ENCODE data around the gene UBA1.

The UBA1 gene

DNA sequence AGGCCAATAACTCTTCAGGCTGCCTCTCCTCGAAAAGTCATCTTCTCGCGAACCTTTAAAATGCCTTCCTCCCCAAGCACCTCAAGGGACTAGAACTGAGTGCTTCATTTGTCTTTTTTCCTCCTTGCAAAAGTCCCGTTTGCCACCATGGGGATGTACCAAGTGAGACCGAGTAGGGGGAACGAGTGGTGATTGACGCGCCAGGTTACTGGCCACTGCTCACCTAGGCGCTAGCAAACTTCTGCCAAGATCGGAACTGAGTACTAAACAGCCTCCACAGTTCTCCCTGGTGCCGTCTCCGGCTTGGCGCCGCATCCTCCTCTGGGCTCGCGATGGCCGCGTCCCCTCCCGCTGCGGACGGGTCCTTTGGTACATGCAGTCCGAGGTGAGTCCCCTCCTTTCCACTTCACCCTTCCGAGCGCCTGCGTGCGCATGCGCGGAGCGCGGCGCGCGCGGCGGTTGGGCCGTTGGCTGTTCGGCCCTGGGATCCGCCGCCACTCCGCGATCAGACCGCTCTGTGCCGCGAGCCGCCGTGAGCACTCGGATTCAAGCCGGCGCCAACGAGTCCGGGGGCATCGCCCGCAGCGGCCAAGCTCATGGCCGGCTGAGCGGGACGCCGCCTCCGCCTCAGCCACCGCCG, 24.8 kb downstream of the UBA1 start, which contains the start of gene CDK16:
CDK16 (plus strand) TSS at position 402 of the 640 bp plus-strand sequence. CDS start 4,877 bp downstream, outside the sequence.
- peak within 1 kb of the TSS; percentile 82 to 99 for H3K4me3 ChIP-seq (ENCODE audit: low read depth in 1 of 2, low read length in 2 of 2)
- H3K9me3 ChIP-seq (ENCODE audit: low read length) = no peaks in the 10 kb centered on the region
- peaks cover 28% of the 10 kb centered on the region for H3K4me1 ChIP-seq (ENCODE audit: insufficient read depth, low read length)
- peaks cover 30% of the 10 kb centered on the region for H3K36me3 ChIP-seq (ENCODE audit: insufficient read depth, low read length)
- H3K27me3 ChIP-seq (ENCODE audit: control insufficient read depth in 1 of 2, insufficient read depth in 2 of 2, low read length in 2 of 2) = peaks cover 0 to 4% of the 10 kb centered on the region in 2 donors
- peak within 1 kb of the TSS; percentile 80 for H3K27ac ChIP-seq (ENCODE audit: low read depth, low read length)
- peak within 1 kb of the TSS; percentile 77 for H3K9ac ChIP-seq (ENCODE audit: low read length)

- peak overlapping the region; percentile 82 to 99 for H3K4me3 ChIP-seq (ENCODE audit: low read depth in 1 of 2, low read length in 2 of 2)
- no peaks in the 10 kb centered on the region for H3K9me3 ChIP-seq (ENCODE audit: low read length)
- H3K4me1 ChIP-seq (ENCODE audit: insufficient read depth, low read length) = peaks cover 28% of the 10 kb centered on the region
- peak overlapping the region; percentile 80 for H3K27ac ChIP-seq (ENCODE audit: low read depth, low read length)
- peaks cover 30% of the 10 kb centered on the region for H3K36me3 ChIP-seq (ENCODE audit: insufficient read depth, low read length)
- peaks cover 0 to 4% of the 10 kb centered on the region in 2 donors for H3K27me3 ChIP-seq (ENCODE audit: control insufficient read depth in 1 of 2, insufficient read depth in 2 of 2, low read length in 2 of 2)
- H3K9ac ChIP-seq (ENCODE audit: low read length) = peak overlapping the region; percentile 45
Measured at GRCh38 chrX:47218920-47219815, 25.5 kb downstream of the UBA1 start.

DNA sequence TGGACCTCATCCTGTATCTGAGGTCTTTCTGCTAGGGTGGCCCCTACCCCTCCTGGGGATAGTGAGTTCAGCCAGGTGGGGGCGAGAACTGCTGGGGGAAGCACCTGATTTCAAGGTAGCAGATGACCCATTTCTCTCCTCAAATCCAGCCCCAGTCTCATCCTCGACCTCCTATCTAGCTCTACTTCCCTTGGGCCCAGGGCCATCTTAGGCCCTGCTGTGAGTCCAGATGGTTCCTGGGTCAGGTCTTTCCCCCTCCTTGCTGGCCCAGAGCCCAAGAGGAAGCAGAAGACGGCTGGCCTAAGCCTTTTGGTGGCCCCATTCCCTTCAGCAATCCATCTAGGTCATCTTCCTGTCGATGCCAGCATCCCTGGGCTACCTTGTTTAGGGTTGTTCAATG, 28.1 kb downstream of the UBA1 start:
- Histone ChIP-seq H3K27me3 (ENCODE audit: control insufficient read depth in 1 of 2, insufficient read depth in 2 of 2, low read length in 2 of 2) (peaks cover 0 to 4% of the 10 kb centered on the region in 2 donors), H3K9me3 (ENCODE audit: low read length) (no peaks in the 10 kb centered on the region), H3K36me3 (ENCODE audit: insufficient read depth, low read length) (peaks cover 37% of the 10 kb centered on the region), H3K9ac (ENCODE audit: low read length) (no peak overlapping the region), H3K4me1 (ENCODE audit: insufficient read depth, low read length) (peaks cover 24% of the 10 kb centered on the region), H3K27ac (ENCODE audit: low read depth, low read length) (no peak overlapping the region), H3K4me3 (ENCODE audit: low read depth in 1 of 2, low read length in 2 of 2) (no peak overlapping the region)

- peaks cover 16% of the 10 kb centered on the region for H3K4me1 ChIP-seq (ENCODE audit: insufficient read depth, low read length)
- peaks cover 38% of the 10 kb centered on the region for H3K36me3 ChIP-seq (ENCODE audit: insufficient read depth, low read length)
- H3K27me3 ChIP-seq (ENCODE audit: control insufficient read depth in 1 of 2, insufficient read depth in 2 of 2, low read length in 2 of 2) = peaks cover 0 to 4% of the 10 kb centered on the region in 2 donors
- no peaks in the 10 kb centered on the region for H3K9me3 ChIP-seq (ENCODE audit: low read length)
- no peak overlapping the region for H3K4me3 ChIP-seq (ENCODE audit: low read depth in 1 of 2, low read length in 2 of 2)
- no peak overlapping the region for H3K27ac ChIP-seq (ENCODE audit: low read depth, low read length)
- H3K9ac ChIP-seq (ENCODE audit: low read length) = no peak overlapping the region
Measured at GRCh38 chrX:47222751-47223350, 29.2 kb downstream of the UBA1 start.

DNA sequence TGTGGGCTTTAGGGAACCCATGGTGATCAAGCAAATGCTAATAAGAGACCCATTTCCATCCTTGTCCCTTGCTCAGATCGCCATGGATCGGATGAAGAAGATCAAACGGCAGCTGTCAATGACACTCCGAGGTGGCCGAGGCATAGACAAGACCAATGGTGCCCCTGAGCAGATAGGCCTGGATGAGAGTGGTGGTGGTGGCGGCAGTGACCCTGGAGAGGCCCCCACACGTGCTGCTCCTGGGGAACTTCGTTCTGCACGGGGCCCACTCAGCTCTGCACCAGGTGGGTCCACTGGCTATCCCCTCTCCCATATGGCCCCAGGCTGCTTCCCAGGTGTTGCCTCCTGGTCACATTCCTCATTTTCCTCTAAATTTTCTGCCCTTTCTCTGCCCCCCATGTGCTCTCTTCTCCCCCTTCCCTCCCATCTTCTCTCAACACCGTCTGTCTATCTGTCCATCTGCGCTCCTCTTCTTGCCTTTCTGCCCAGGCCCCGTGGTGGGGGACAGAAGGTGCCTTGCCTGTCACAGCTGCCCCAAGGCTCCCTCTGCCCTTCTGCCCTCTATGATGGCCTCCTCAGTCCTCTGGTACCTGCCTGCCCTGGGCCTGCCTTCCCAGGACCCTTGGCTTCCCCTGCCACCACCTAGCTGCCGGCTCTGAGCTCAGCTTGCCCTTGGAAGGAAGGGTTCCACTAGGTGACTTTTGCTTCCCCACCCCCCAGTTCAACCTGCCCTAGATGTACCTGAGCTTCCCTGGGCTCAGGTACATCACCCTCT, 30.0 kb downstream of the UBA1 start:
- Histone ChIP-seq H3K9me3 (ENCODE audit: low read length) (no peaks in the 10 kb centered on the region), H3K27me3 (ENCODE audit: control insufficient read depth in 1 of 2, insufficient read depth in 2 of 2, low read length in 2 of 2) (peaks cover 0 to 4% of the 10 kb centered on the region in 2 donors), H3K4me3 (ENCODE audit: low read depth in 1 of 2, low read length in 2 of 2) (no peak overlapping the region), H3K9ac (ENCODE audit: low read length) (no peak overlapping the region), H3K27ac (ENCODE audit: low read depth, low read length) (no peak overlapping the region), H3K36me3 (ENCODE audit: insufficient read depth, low read length) (peaks cover 44% of the 10 kb centered on the region), H3K4me1 (ENCODE audit: insufficient read depth, low read length) (peaks cover 16% of the 10 kb centered on the region)

DNA sequence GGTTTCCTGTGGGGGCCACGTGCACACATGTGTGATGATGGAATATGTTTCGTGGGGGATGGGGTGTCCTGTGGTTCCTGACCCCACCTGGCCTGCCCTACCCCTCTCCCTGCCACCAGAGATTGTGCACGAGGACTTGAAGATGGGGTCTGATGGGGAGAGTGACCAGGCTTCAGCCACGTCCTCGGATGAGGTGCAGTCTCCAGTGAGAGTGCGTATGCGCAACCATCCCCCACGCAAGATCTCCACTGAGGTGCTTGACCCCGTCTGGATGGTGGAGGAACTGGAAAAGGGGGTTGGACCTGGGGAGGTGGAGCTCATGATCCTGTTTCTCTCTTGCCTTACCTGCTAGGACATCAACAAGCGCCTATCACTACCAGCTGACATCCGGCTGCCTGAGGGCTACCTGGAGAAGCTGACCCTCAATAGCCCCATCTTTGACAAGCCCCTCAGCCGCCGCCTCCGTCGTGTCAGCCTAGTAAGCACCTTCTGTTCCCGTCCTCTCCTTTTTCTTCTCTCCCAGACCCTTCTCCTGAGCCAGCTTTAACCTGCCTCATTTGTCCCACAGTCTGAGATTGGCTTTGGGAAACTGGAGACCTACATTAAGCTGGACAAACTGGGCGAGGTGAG, 30.8 kb downstream of the UBA1 start:
- peaks cover 46% of the 10 kb centered on the region for H3K36me3 ChIP-seq (ENCODE audit: insufficient read depth, low read length)
- no peak overlapping the region for H3K4me3 ChIP-seq (ENCODE audit: low read depth in 1 of 2, low read length in 2 of 2)
- H3K4me1 ChIP-seq (ENCODE audit: insufficient read depth, low read length) = peaks cover 13% of the 10 kb centered on the region
- H3K27me3 ChIP-seq (ENCODE audit: control insufficient read depth in 1 of 2, insufficient read depth in 2 of 2, low read length in 2 of 2) = peaks cover 0 to 4% of the 10 kb centered on the region in 2 donors
- no peak overlapping the region for H3K27ac ChIP-seq (ENCODE audit: low read depth, low read length)
- H3K9ac ChIP-seq (ENCODE audit: low read length) = no peak overlapping the region
- no peaks in the 10 kb centered on the region for H3K9me3 ChIP-seq (ENCODE audit: low read length)

DNA sequence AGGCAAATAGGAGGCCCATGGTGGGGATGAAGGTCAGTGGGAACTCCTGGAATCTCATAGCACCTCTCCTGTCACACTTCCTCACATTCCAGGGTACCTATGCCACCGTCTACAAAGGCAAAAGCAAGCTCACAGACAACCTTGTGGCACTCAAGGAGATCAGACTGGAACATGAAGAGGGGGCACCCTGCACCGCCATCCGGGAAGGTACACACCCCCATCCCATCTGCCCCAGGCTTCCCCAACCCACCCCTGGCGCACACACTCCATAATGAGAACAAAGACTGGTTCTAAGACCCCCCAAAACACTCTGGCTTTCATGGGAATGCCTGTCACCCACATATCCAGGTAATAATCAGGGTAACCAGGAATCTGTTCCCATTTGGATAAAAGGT, 31.3 kb downstream of the UBA1 start:
- no peak overlapping the region for H3K27ac ChIP-seq (ENCODE audit: low read depth, low read length)
- H3K4me1 ChIP-seq (ENCODE audit: insufficient read depth, low read length) = peaks cover 8% of the 10 kb centered on the region
- H3K36me3 ChIP-seq (ENCODE audit: insufficient read depth, low read length) = peaks cover 46% of the 10 kb centered on the region
- H3K9ac ChIP-seq (ENCODE audit: low read length) = no peak overlapping the region
- peaks cover 0 to 4% of the 10 kb centered on the region in 2 donors for H3K27me3 ChIP-seq (ENCODE audit: control insufficient read depth in 1 of 2, insufficient read depth in 2 of 2, low read length in 2 of 2)
- no peaks in the 10 kb centered on the region for H3K9me3 ChIP-seq (ENCODE audit: low read length)
- no peak overlapping the region for H3K4me3 ChIP-seq (ENCODE audit: low read depth in 1 of 2, low read length in 2 of 2)

- Histone ChIP-seq H3K27ac (ENCODE audit: low read depth, low read length) (no peak overlapping the region), H3K27me3 (ENCODE audit: control insufficient read depth in 1 of 2, insufficient read depth in 2 of 2, low read length in 2 of 2) (peaks cover 0 to 4% of the 10 kb centered on the region in 2 donors), H3K4me1 (ENCODE audit: insufficient read depth, low read length) (no peaks in the 10 kb centered on the region), H3K9me3 (ENCODE audit: low read length) (no peaks in the 10 kb centered on the region), H3K4me3 (ENCODE audit: low read depth in 1 of 2, low read length in 2 of 2) (no peak overlapping the region), H3K36me3 (ENCODE audit: insufficient read depth, low read length) (peaks cover 46% of the 10 kb centered on the region), H3K9ac (ENCODE audit: low read length) (no peak overlapping the region)
Measured at GRCh38 chrX:47226071-47226470, 32.4 kb downstream of the UBA1 start.

DNA sequence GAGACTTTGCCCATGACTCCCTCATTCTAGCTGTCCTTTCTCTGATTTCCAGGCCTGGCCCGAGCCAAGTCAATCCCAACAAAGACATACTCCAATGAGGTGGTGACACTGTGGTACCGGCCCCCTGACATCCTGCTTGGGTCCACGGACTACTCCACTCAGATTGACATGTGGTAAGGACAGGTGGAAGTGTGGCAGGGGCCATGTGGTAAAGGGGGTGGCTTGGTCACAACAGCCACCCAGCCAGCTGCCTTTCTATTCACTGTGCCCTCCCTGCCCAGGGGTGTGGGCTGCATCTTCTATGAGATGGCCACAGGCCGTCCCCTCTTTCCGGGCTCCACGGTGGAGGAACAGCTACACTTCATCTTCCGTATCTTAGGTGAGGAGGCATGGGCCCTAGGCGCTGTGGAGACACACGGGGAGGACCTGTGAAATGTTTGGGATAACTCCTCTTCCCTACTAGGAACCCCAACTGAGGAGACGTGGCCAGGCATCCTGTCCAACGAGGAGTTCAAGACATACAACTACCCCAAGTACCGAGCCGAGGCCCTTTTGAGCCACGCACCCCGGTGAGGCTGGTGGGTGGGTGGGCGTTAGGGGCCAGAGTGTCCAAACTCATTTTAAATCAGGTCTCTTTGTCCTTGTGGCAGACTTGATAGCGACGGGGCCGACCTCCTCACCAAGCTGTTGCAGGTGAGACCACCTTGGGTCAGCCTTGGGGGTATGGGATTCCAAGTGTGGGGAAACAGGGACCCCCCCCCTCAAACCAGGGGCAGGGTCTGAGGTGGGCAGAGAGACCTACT, 33.1 kb downstream of the UBA1 start:
- Histone ChIP-seq H3K27ac (ENCODE audit: low read depth, low read length) (no peak overlapping the region), H3K9ac (ENCODE audit: low read length) (no peak overlapping the region), H3K27me3 (ENCODE audit: control insufficient read depth in 1 of 2, insufficient read depth in 2 of 2, low read length in 2 of 2) (peaks cover 0 to 4% of the 10 kb centered on the region in 2 donors), H3K36me3 (ENCODE audit: insufficient read depth, low read length) (peaks cover 46% of the 10 kb centered on the region), H3K4me1 (ENCODE audit: insufficient read depth, low read length) (no peaks in the 10 kb centered on the region), H3K4me3 (ENCODE audit: low read depth in 1 of 2, low read length in 2 of 2) (no peak overlapping the region), H3K9me3 (ENCODE audit: low read length) (no peaks in the 10 kb centered on the region)

DNA sequence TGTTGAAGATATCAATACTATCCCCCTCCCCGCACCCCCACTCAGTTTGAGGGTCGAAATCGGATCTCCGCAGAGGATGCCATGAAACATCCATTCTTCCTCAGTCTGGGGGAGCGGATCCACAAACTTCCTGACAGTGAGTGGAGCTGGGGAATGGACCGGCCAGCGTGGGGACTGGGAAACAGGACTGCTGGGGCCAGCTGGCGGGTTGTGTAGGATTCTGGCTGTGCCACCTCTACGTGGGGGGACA, 33.6 kb downstream of the UBA1 start:
- peaks cover 4% of the 10 kb centered on the region for H3K4me1 ChIP-seq (ENCODE audit: insufficient read depth, low read length)
- peaks cover 46% of the 10 kb centered on the region for H3K36me3 ChIP-seq (ENCODE audit: insufficient read depth, low read length)
- H3K9me3 ChIP-seq (ENCODE audit: low read length) = no peaks in the 10 kb centered on the region

More for the DNA sequence above, 33.6 kb downstream of the UBA1 start:
- no peak overlapping the region for H3K4me3 ChIP-seq (ENCODE audit: low read depth in 1 of 2, low read length in 2 of 2)
- no peak overlapping the region for H3K9ac ChIP-seq (ENCODE audit: low read length)
- peaks cover 0 to 4% of the 10 kb centered on the region in 2 donors for H3K27me3 ChIP-seq (ENCODE audit: control insufficient read depth in 1 of 2, insufficient read depth in 2 of 2, low read length in 2 of 2)
- no peak overlapping the region for H3K27ac ChIP-seq (ENCODE audit: low read depth, low read length)
